OCI-LY7 (cell line): ENCODE measurements around the gene ACACA.

Source experiments
- EZH2phosphoT487 ChIP-seq: fragments of 200-600 bp; sonication (generic); IDR thresholded peaks from 2 replicates; pipeline ENCODE4 v1.6.1; 2018; ENCODE audit warnings: low read depth, borderline replicate concordance, mild to moderate bottlenecking, mixed run types, antibody characterized with exemption, low read length, moderate library complexity, mixed read lengths
- TF ChIP-seq, protein P1 (sequence below): fragments of 200-600 bp; sonication (generic); conservative IDR thresholded peaks from 2 replicates; pipeline ENCODE4 v1.5.1; 2014; ENCODE audit warnings: mild to moderate bottlenecking, antibody characterized with exemption, low read length, moderate library complexity, mixed read lengths

DNA sequence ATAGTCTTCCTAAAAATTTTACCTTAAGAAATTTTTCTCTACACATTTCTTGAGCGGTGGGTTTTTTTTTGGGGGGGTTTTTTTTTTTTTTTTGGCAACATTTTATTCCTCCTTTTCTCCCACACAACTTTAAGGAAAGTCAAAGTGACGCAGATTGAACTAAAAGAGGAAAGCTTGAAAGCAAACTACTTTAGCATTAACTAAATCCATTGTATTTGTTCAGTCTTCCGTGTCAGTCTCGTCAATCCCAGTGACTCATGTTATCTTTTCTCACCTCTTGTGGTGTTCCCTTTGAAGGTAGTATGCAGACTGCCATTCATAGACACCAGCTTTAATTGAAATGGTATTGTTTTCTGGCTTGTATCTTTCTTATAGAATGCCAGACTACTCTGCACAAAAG, 39.4 kb upstream of the ACACA start:
- TF ChIP-seq, protein P1, sequence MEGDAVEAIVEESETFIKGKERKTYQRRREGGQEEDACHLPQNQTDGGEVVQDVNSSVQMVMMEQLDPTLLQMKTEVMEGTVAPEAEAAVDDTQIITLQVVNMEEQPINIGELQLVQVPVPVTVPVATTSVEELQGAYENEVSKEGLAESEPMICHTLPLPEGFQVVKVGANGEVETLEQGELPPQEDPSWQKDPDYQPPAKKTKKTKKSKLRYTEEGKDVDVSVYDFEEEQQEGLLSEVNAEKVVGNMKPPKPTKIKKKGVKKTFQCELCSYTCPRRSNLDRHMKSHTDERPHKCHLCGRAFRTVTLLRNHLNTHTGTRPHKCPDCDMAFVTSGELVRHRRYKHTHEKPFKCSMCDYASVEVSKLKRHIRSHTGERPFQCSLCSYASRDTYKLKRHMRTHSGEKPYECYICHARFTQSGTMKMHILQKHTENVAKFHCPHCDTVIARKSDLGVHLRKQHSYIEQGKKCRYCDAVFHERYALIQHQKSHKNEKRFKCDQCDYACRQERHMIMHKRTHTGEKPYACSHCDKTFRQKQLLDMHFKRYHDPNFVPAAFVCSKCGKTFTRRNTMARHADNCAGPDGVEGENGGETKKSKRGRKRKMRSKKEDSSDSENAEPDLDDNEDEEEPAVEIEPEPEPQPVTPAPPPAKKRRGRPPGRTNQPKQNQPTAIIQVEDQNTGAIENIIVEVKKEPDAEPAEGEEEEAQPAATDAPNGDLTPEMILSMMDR = no peak
- TF ChIP-seq EZH2phosphoT487 = no peak
